ENCODE results near the gene GPR162. TPM values are rescaled to one million over a fixed set of nuclear protein-coding genes. Genes with fewer than 3 reads are reported as not detected.
A peak's percentile ranks its signal among the peaks of the same experiment; 100 is the strongest.

Gene GPR162
- total RNA-seq, 2 donors from 2014 or later = 0.78 TPM; not detected in 1

DNA sequence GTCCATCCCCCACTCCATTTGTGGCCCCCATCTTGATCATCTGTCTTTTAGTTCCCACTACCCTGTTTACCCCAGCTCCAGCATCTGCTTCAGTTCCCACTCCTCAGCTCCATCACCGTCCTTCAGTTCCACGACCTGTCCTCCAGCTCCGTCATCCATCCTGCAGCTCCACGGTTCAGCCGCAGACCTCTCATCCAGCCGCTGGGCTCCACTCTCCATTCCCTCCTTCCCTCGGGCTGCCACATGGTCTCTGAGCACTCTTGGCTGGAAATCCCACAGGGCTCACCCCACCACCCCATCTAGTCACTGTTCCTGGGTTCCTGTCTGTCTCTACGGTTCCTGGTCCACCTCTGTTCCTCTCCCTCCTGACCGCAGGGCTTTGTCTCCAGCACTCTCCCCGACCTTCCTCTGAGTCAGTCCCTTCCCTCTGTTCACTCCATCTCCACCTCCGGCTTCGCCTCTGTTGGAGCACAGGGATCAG lies 3.3 kb downstream of the GPR162 start:
- peaks cover 37% of the 10 kb centered on the region for H3K4me1 ChIP-seq

GRCh38 chr12:6825398-6826124 lies 3.9 kb downstream of the GPR162 start:
- intact Hi-C loops (cut with DNase I) = no loop called here
- TF ChIP-seq, protein P1, sequence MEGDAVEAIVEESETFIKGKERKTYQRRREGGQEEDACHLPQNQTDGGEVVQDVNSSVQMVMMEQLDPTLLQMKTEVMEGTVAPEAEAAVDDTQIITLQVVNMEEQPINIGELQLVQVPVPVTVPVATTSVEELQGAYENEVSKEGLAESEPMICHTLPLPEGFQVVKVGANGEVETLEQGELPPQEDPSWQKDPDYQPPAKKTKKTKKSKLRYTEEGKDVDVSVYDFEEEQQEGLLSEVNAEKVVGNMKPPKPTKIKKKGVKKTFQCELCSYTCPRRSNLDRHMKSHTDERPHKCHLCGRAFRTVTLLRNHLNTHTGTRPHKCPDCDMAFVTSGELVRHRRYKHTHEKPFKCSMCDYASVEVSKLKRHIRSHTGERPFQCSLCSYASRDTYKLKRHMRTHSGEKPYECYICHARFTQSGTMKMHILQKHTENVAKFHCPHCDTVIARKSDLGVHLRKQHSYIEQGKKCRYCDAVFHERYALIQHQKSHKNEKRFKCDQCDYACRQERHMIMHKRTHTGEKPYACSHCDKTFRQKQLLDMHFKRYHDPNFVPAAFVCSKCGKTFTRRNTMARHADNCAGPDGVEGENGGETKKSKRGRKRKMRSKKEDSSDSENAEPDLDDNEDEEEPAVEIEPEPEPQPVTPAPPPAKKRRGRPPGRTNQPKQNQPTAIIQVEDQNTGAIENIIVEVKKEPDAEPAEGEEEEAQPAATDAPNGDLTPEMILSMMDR (IDR thresholded peaks at IDR 0.05) = peak; percentile 78 to 91 (median 87)
- TF ChIP-seq POLR2A (IDR thresholded peaks at IDR 0.05) = peak in 1 of 3 donors; percentile 16
- WGBS, 2 donors = 3 to 5% methylated on average over 16 to 19 of the region's 19 CpGs
- H3K4me1 ChIP-seq = peaks cover 41% of the 10 kb centered on the region
- peaks cover 0 to 22% of the 10 kb centered on the region in 2 donors for H3K27me3 ChIP-seq
- H3K4me3 ChIP-seq = no peak overlapping the region
- H3K27ac ChIP-seq = no peak overlapping the region
- DNase-seq (peak; percentile 81 to 86 (median 84)), ATAC-seq (peak; percentile 63)
- H3K36me3 ChIP-seq (replicated peaks in 1 of 2; ENCODE audit: insufficient read depth in 1 of 2, low read depth in 2 of 2) = no peaks in the 10 kb centered on the region
- H3K9me3 ChIP-seq = no peaks in the 10 kb centered on the region

More for the DNA sequence above, 3.3 kb downstream of the GPR162 start:
- no peak for TF ChIP-seq POLR2A (IDR thresholded peaks at IDR 0.05)
- TF ChIP-seq, protein P1 (IDR thresholded peaks at IDR 0.05) = no peak
- Histone ChIP-seq H3K36me3 (replicated peaks in 1 of 2; ENCODE audit: insufficient read depth in 1 of 2, low read depth in 2 of 2) (no peaks in the 10 kb centered on the region), H3K4me3 (no peak overlapping the region), H3K27me3 (peaks cover 0 to 22% of the 10 kb centered on the region in 2 donors), H3K9me3 (no peaks in the 10 kb centered on the region), H3K27ac (no peak overlapping the region)
- ATAC-seq (no peak), DNase-seq (no peak)
- intact Hi-C loops (cut with DNase I) = no loop called here
- WGBS, 2 donors = 12 to 22% methylated on average over 12 of the region's 12 CpGs

DNA sequence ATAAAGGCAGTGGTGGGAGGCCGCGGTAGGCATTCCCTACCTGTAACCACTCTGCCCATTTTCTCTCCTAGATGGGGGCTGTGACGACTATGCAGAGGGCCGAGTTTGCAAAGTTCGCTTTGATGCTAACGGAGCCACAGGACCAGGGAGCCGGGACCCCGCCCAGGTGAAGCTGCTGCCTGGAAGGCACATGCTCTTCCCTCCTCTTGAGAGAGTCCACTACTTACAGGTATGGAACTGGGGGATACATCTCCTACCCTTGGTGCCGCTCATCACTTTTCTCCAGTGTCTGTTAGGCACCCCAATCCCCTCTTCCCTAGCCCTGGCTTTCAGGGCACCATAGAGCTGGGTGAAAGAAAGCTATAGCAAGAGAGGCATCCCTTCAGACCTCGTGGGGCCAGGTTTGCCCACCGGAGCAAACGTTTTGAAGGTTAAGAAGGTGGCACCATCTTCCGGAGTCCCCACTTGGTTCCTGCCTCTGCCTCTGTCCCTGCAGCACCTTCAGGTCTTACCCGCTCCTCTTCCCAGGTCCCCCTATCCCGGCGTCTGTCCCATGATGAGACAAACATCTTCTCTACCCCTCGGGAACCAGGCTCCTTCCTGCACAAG lies 4.6 kb downstream of the GPR162 start:
- DNase-seq = no peak
- peaks cover 41% of the 10 kb centered on the region for H3K4me1 ChIP-seq

GRCh38 chr12:6826734-6827436 lies 5.3 kb downstream of the GPR162 start:
- peaks cover 0 to 19% of the 10 kb centered on the region in 2 donors for H3K27me3 ChIP-seq
- intact Hi-C loops (cut with DNase I) = no loop called here
- H3K36me3 ChIP-seq (replicated peaks in 1 of 2; ENCODE audit: insufficient read depth in 1 of 2, low read depth in 2 of 2) = no peaks in the 10 kb centered on the region
- no peak overlapping the region for H3K27ac ChIP-seq
- H3K4me1 ChIP-seq = peaks cover 37% of the 10 kb centered on the region
- H3K9me3 ChIP-seq = no peaks in the 10 kb centered on the region
- no peak overlapping the region for H3K4me3 ChIP-seq
- DNase-seq (no peak), ATAC-seq (no peak)
- no peak for TF ChIP-seq POLR2A (IDR thresholded peaks at IDR 0.05)
- TF ChIP-seq, protein P1 (IDR thresholded peaks at IDR 0.05) = no peak
- 50 to 65% methylated on average over 20 of the region's 22 CpGs for WGBS, 2 donors

More for the DNA sequence above, 4.6 kb downstream of the GPR162 start:
- WGBS, 2 donors = 50 to 52% methylated on average over 16 to 17 of the region's 17 CpGs
- Histone ChIP-seq H3K9me3 (no peaks in the 10 kb centered on the region), H3K27me3 (peaks cover 0 to 22% of the 10 kb centered on the region in 2 donors), H3K27ac (no peak overlapping the region), H3K36me3 (replicated peaks in 1 of 2; ENCODE audit: insufficient read depth in 1 of 2, low read depth in 2 of 2) (no peaks in the 10 kb centered on the region), H3K4me3 (no peak overlapping the region)
- intact Hi-C loops (cut with DNase I) = no loop called here
- TF ChIP-seq POLR2A (IDR thresholded peaks at IDR 0.05) = no peak
- ATAC-seq = no peak

- ATAC-seq = no peak
- peak; percentile 73 to 86 (median 82) for DNase-seq
- peaks cover 0 to 14% of the 10 kb centered on the region in 2 donors for H3K27me3 ChIP-seq
- no peaks in the 10 kb centered on the region for H3K36me3 ChIP-seq (replicated peaks in 1 of 2; ENCODE audit: insufficient read depth in 1 of 2, low read depth in 2 of 2)
- no peaks in the 10 kb centered on the region for H3K9me3 ChIP-seq
- TF ChIP-seq, protein P1 (IDR thresholded peaks at IDR 0.05) = no peak
- TF ChIP-seq POLR2A (IDR thresholded peaks at IDR 0.05) = no peak
- no peak overlapping the region for H3K4me3 ChIP-seq
- peaks cover 34% of the 10 kb centered on the region for H3K4me1 ChIP-seq
- no peak overlapping the region for H3K27ac ChIP-seq
- intact Hi-C loops (cut with DNase I) = no loop called here
- WGBS, 2 donors = 5 to 11% methylated on average over 5 to 7 of the region's 8 CpGs
Measured at GRCh38 chr12:6827437-6827911, 5.9 kb downstream of the GPR162 start.
